ENCODE measurements around the gene ARVCF. TPM values are rescaled to one million over a fixed set of nuclear protein-coding genes. Genes with fewer than 3 reads are reported as not detected.

The ARVCF gene
- total and polyA plus RNA-seq, 9 of the 15 experiments (the other 6 are each of a cell fraction or from before 2014, with no cell fraction given): 0.03 to 97.4 (median 15.6) TPM

- TF ChIP-seq VEZF1 (CRISPR knock-in tag; IDR thresholded peaks at IDR 0.05) (no peak), JUND (IDR thresholded peaks at IDR 0.05; ENCODE audit: borderline replicate concordance, low read depth, low read length) (peak; percentile 66; the same call in 1 of the 2 replicates), JUND (tag; IDR thresholded peaks at IDR 0.05; ENCODE audit: borderline replicate concordance, low read depth, low read length) (peak; percentile 61; the same call in 2 of the 3 replicates), RB1 (IDR thresholded peaks at IDR 0.05; ENCODE audit: low read depth) (no peak), HDAC8 (tag; IDR thresholded peaks at IDR 0.05) (0 out of 2 replicates have a peak, but pooled peaks have one; percentile 54), RHOXF2B (CRISPR knock-in tag; conservative IDR thresholded peaks at IDR 0.05) (0 out of 2 replicates have a peak, but pooled peaks have one; percentile 39), ETV5 (CRISPR knock-in tag; IDR thresholded peaks at IDR 0.05; ENCODE audit: low read depth) (no peak), RERE (CRISPR knock-in tag; IDR thresholded peaks at IDR 0.05; ENCODE audit: borderline replicate concordance) (no peak), ZNF197 (CRISPR knock-in tag; IDR thresholded peaks at IDR 0.05; ENCODE audit: low read depth) (no peak), TEAD1 (CRISPR knock-in tag; IDR thresholded peaks at IDR 0.05) (no peak), TOE1 (IDR thresholded peaks at IDR 0.05; ENCODE audit: borderline replicate concordance) (no peak), TOE1 (CRISPR knock-in tag; IDR thresholded peaks at IDR 0.05; ENCODE audit: borderline replicate concordance, low read depth) (no peak), NFYB (IDR thresholded peaks at IDR 0.05; ENCODE audit: extremely low read depth, insufficient read length) (no peak), ATF7 (IDR thresholded peaks at IDR 0.05) (no peak), ZNF232 (CRISPR knock-in tag; IDR thresholded peaks at IDR 0.05) (no peak), NR0B1 (IDR thresholded peaks at IDR 0.05; ENCODE audit: partially characterized antibody) (no peak), EP400 (IDR thresholded peaks at IDR 0.05) (no peak), ZNF408 (CRISPR knock-in tag; IDR thresholded peaks at IDR 0.05; ENCODE audit: low read depth) (peak; percentile 56; the same call in 1 of the 2 replicates), MXI1 (IDR thresholded peaks at IDR 0.05; ENCODE audit: low read depth, low read length) (no peak), TAF7 (tag; IDR thresholded peaks at IDR 0.05) (peak; percentile 57; the same call in 1 of the 2 replicates)
These were observed 6.1 kb downstream of the ARVCF start (continued) for GRCh38 chr22:20010307-20011122.

Data from K562 (cell line).